Measurements from ENCODE around the gene ITGB2.
"Not testable (repeated sequence)": the region's sequence is repeated elsewhere in the genome, so short reads cannot be mapped to it uniquely, and the experiment has no call there.

The ITGB2 gene

GRCh38 chr21:44912506-44913412 is 7.9 kb downstream of the ITGB2 start:
- not testable (repeated sequence) for H3K9me3 ChIP-seq (ENCODE audit: control insufficient read depth, insufficient read depth, low read length); H3K4me3 ChIP-seq (ENCODE audit: low read depth, low read length); H3K27me3 ChIP-seq (ENCODE audit: control insufficient read depth, insufficient read depth, low read length); H3K27ac ChIP-seq (ENCODE audit: low read depth, low read length); H3K9ac ChIP-seq (ENCODE audit: low read depth, low read length); H3K36me3 ChIP-seq (ENCODE audit: control insufficient read depth, insufficient read depth, low read length); H3K4me1 ChIP-seq (ENCODE audit: control insufficient read depth, insufficient read depth, low read length)

DNA sequence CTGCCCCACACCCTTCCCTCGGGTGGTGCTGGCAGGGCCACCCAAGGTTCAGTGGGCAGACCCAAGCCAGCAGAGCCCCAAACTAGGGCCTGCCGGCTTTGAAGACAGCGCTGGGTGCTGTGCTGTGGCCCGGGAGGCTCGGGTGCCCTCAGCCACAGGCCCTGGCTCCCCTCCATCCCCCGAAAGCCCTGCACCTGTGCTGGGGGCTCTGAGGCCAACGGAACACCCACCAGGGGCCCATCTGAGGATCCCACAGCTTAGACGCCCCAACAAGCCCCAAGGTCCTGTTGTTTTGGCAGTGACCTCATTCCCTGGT is 8.6 kb downstream of the ITGB2 start:
- H3K4me1 ChIP-seq (ENCODE audit: control insufficient read depth, insufficient read depth, low read length) = no peaks in the 10 kb centered on the region; the same call in 1 of the 2 replicates
- no peaks in the 10 kb centered on the region for H3K9me3 ChIP-seq (ENCODE audit: control insufficient read depth, insufficient read depth, low read length)
- no peaks in the 10 kb centered on the region for H3K27me3 ChIP-seq (ENCODE audit: control insufficient read depth, insufficient read depth, low read length)
- no peak overlapping the region for H3K27ac ChIP-seq (ENCODE audit: low read depth, low read length)
- no peak overlapping the region for H3K4me3 ChIP-seq (ENCODE audit: low read depth, low read length)
- no peak overlapping the region for H3K9ac ChIP-seq (ENCODE audit: low read depth, low read length)
- no peaks in the 10 kb centered on the region for H3K36me3 ChIP-seq (ENCODE audit: control insufficient read depth, insufficient read depth, low read length)

DNA sequence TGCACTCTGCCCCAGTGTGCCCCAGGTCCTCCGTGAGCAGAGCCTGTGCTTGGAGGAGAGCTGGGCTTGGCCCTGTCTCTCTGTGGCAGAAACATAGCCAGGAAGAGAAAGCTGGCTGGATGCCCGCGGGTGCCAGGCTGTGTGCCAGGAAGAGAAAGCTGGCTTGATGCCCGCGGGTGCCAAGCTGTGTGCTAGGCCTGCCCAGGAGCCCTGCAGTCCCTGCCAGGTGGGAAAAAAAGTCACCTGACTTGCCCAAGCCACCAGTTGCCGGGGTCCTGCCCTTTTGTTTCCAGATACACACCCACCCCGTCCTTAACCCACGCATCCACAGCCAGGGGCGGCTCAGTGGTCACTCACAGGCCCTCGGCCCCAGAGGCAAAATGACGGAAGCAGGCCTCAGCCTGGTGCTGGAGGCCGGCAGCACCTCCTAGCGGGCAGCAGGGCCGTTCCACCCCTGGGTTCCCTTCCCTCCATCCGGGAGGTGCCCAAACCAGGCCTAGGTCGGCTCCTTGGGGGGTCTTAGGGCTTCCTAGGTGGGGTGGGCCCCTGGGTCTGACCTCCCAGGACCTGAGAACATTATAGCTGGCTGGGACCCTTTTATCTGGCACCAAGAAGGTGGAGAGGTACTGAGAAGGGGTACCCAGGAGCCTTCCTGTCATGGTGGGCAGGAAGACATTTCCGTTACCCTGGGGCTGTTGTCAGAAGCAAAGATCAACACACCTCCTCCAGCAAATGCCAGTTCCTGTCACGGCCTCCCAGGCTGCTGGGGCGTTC is 9.1 kb downstream of the ITGB2 start:
- Histone ChIP-seq H3K9me3 (ENCODE audit: control insufficient read depth, insufficient read depth, low read length) (no peaks in the 10 kb centered on the region), H3K9ac (ENCODE audit: low read depth, low read length) (no peak overlapping the region), H3K4me1 (ENCODE audit: control insufficient read depth, insufficient read depth, low read length) (no peaks in the 10 kb centered on the region; the same call in 1 of the 2 replicates), H3K27me3 (ENCODE audit: control insufficient read depth, insufficient read depth, low read length) (no peaks in the 10 kb centered on the region), H3K36me3 (ENCODE audit: control insufficient read depth, insufficient read depth, low read length) (no peaks in the 10 kb centered on the region), H3K4me3 (ENCODE audit: low read depth, low read length) (no peak overlapping the region), H3K27ac (ENCODE audit: low read depth, low read length) (no peak overlapping the region)

- Histone ChIP-seq H3K4me1 (ENCODE audit: control insufficient read depth, insufficient read depth, low read length) (no peaks in the 10 kb centered on the region; the same call in 1 of the 2 replicates), H3K4me3 (ENCODE audit: low read depth, low read length) (no peak overlapping the region), H3K27me3 (ENCODE audit: control insufficient read depth, insufficient read depth, low read length) (no peaks in the 10 kb centered on the region), H3K36me3 (ENCODE audit: control insufficient read depth, insufficient read depth, low read length) (no peaks in the 10 kb centered on the region), H3K27ac (ENCODE audit: low read depth, low read length) (no peak overlapping the region), H3K9me3 (ENCODE audit: control insufficient read depth, insufficient read depth, low read length) (no peaks in the 10 kb centered on the region), H3K9ac (ENCODE audit: low read depth, low read length) (no peak overlapping the region)
Observed at GRCh38 chr21:44911068-44911383, 9.7 kb downstream of the ITGB2 start.

DNA sequence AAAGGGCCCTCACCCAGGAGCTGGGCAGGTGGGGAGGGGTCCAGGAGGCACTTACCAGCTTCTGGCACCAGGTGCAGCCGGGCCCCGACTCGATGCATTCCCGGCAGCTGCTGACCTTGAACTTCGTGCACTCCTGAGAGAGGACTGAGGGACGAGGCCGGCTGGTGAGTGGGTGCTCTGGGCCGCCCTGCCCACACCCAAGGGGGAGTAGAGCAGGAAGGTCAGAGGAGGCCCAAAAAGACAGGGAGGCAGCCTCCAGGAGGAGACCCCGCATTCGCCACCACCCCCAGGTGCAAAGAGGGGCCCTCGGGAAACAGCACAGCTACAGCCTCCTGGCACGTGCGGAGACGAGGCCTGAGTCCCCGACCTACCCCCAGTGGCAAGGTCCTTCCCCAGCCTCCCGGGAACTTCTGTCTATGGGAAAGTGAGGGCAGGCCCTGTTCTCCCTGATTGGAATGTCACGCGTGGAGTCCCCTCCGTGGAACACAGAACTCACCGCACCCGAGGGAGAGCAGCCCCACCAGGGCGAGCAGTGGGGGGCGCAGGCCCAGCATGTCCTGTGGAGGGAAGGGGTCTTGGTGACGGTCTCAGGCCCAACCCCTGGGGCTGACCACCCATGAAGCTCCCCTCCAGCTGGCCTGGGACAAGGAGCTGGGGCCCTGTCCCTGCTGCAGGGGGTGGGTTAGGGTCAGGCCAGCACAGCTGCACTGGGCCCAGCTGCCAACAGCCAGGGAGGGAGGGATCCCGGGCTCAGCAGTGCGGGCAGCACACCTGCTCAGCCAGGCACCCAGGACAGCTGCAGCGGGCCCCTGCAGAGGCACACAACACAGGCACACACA is 10.3 kb downstream of the ITGB2 start:
- Histone ChIP-seq H3K27me3 (ENCODE audit: control insufficient read depth, insufficient read depth, low read length) (no peaks in the 10 kb centered on the region), H3K9me3 (ENCODE audit: control insufficient read depth, insufficient read depth, low read length) (no peaks in the 10 kb centered on the region), H3K4me3 (ENCODE audit: low read depth, low read length) (no peak overlapping the region), H3K9ac (ENCODE audit: low read depth, low read length) (no peak overlapping the region), H3K27ac (ENCODE audit: low read depth, low read length) (no peak overlapping the region), H3K36me3 (ENCODE audit: control insufficient read depth, insufficient read depth, low read length) (no peaks in the 10 kb centered on the region), H3K4me1 (ENCODE audit: control insufficient read depth, insufficient read depth, low read length) (no peaks in the 10 kb centered on the region; the same call in 1 of the 2 replicates)

DNA sequence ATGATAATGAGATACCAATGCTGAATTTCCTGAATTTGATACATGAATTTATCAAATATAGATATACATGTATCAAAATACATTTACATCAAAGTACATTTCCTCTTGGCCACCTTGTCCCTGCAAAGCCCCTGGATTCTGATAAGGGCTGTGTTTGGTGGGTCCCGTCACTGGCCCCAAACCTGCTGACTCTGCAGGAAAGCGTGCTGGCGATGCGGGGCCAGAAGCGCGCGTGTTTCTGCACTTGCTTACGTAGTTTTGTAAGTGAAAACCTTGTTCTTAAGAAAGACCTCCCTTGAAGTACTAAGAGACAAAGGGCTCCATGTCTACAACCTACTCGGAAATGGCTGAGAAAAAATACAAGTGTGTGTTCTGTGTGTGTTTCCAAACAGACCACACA is 11.0 kb downstream of the ITGB2 start:
- Histone ChIP-seq H3K9ac (ENCODE audit: low read depth, low read length) (no peak overlapping the region), H3K27ac (ENCODE audit: low read depth, low read length) (no peak overlapping the region), H3K9me3 (ENCODE audit: control insufficient read depth, insufficient read depth, low read length) (no peaks in the 10 kb centered on the region)

DNA sequence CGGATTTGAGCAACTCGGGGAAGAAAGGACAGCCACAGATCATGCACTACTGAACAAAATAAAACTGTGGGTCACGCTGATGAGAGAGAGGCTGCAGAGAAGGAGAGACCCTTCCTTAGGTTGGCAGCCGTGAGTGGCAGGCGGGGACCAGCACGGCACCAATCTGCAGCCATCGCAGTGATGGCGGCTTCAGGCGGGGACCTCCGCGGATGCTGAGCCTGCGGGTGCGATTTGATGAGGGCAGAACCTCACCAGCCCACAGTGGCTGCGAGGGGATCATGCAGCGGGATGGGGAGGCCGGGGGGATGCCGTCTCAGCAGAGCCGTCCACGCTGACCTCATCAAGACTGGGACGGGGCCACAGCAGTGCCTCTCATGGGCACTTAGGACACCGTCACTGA is 11.8 kb downstream of the ITGB2 start:
- no peak overlapping the region for H3K9ac ChIP-seq (ENCODE audit: low read depth, low read length)
- no peaks in the 10 kb centered on the region for H3K36me3 ChIP-seq (ENCODE audit: control insufficient read depth, insufficient read depth, low read length)
- H3K27ac ChIP-seq (ENCODE audit: low read depth, low read length) = no peak overlapping the region
- H3K4me1 ChIP-seq (ENCODE audit: control insufficient read depth, insufficient read depth, low read length) = no peaks in the 10 kb centered on the region; the same call in 1 of the 2 replicates
- no peaks in the 10 kb centered on the region for H3K27me3 ChIP-seq (ENCODE audit: control insufficient read depth, insufficient read depth, low read length)
- no peak overlapping the region for H3K4me3 ChIP-seq (ENCODE audit: low read depth, low read length)
- H3K9me3 ChIP-seq (ENCODE audit: control insufficient read depth, insufficient read depth, low read length) = no peaks in the 10 kb centered on the region

More for the DNA sequence above, 11.0 kb downstream of the ITGB2 start:
- no peaks in the 10 kb centered on the region; the same call in 1 of the 2 replicates for H3K4me1 ChIP-seq (ENCODE audit: control insufficient read depth, insufficient read depth, low read length)
- no peaks in the 10 kb centered on the region for H3K36me3 ChIP-seq (ENCODE audit: control insufficient read depth, insufficient read depth, low read length)
- no peaks in the 10 kb centered on the region for H3K27me3 ChIP-seq (ENCODE audit: control insufficient read depth, insufficient read depth, low read length)
- H3K4me3 ChIP-seq (ENCODE audit: low read depth, low read length) = no peak overlapping the region

DNA sequence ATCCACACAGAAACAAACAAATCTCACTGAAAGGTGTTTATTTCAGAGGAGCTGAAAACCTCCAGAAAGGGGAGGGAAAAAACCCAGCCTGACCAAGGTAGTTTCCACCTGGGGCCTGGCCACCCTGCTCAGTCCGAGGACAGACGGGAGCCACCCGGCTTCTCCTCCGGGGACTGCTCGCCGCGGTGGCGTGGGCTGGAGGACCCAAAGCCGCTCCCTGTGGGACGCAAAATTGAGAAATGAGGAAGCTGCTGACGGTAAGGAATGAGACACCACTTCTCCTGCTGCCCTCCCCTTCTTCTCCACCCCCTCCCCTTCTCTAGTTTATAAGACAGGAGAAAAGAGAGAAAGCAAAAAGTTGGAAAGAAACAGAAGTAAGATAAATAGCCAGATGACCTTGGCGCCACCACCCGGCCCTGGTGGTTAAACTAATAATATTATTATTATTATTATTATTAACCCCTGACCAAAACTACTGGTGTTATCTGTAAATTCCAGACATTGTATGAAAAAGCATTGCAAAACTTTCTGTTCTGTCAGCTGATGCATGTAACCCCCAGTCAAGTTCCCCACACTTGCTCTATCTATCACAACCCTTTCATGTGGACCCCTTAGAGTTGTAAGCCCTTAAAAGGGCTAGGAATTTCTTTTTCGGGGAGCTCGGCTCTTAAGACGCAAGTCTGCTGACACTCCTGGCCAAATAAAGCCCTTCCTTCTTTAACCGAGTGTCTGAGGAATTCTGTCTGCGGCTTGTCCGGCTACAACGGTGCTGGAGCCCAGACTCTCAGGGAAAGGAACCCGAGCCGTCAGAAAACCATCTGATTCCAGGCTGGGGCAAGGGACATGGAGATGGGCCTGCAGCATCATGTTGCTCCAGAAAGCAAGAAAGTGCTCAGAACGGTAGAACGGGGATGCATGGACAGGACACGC is 12.5 kb downstream of the ITGB2 start:
- Histone ChIP-seq H3K27ac (ENCODE audit: low read depth, low read length) (no peak overlapping the region), H3K4me1 (ENCODE audit: control insufficient read depth, insufficient read depth, low read length) (no peaks in the 10 kb centered on the region; the same call in 1 of the 2 replicates), H3K4me3 (ENCODE audit: low read depth, low read length) (no peak overlapping the region), H3K27me3 (ENCODE audit: control insufficient read depth, insufficient read depth, low read length) (no peaks in the 10 kb centered on the region), H3K9ac (ENCODE audit: low read depth, low read length) (no peak overlapping the region), H3K36me3 (ENCODE audit: control insufficient read depth, insufficient read depth, low read length) (no peaks in the 10 kb centered on the region), H3K9me3 (ENCODE audit: control insufficient read depth, insufficient read depth, low read length) (no peaks in the 10 kb centered on the region)

DNA sequence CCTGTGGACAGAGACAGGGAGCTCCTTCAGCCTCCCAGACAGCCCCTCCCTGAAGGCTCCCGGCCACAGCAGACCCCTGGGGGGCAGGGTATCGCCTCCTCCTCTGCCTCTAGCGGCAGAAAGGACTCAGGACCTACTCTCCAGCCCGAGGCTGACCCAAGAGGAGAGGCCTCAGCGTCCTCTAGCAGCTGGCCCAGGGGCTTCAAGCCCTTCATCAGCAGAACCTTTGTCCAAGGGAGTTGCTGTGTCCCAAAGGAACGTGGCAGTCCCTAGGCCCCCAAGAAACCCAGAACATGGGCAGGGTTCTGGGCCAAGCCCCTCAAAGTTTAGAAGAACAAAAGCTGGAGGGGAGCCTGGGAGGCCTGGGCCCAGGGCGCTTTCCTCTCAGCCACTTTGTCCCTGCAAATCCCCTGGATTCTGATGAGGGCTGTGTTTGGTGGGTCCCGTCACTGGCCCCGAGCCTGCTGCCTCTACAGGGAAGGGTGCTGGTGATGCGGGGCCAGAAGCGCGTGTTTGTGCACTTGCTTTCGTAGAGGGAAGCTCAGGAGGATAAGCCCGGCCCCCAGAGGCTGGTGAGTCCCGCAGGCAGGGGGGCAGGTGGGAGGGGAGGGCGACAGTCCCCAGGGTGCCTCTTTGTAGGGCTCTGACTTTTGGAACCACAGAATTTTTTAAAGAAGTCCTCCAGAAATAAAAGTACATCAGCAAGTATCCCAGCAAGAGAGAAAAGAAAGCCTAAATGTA is 13.3 kb downstream of the ITGB2 start:
- H3K36me3 ChIP-seq (ENCODE audit: control insufficient read depth, insufficient read depth, low read length) = no peaks in the 10 kb centered on the region
- H3K9me3 ChIP-seq (ENCODE audit: control insufficient read depth, insufficient read depth, low read length) = no peaks in the 10 kb centered on the region
- H3K9ac ChIP-seq (ENCODE audit: low read depth, low read length) = no peak overlapping the region
- no peaks in the 10 kb centered on the region; the same call in 1 of the 2 replicates for H3K4me1 ChIP-seq (ENCODE audit: control insufficient read depth, insufficient read depth, low read length)
- H3K27ac ChIP-seq (ENCODE audit: low read depth, low read length) = no peak overlapping the region
- H3K4me3 ChIP-seq (ENCODE audit: low read depth, low read length) = no peak overlapping the region
- no peaks in the 10 kb centered on the region for H3K27me3 ChIP-seq (ENCODE audit: control insufficient read depth, insufficient read depth, low read length)
